Activated gamma-delta T cell (primary cell): ENCODE results near the gene TALDO1.
"Not testable (repeated sequence)": the region's sequence is repeated elsewhere in the genome, so short reads cannot be mapped to it uniquely, and the experiment has no call there.

Experiments used
- DNase-seq: peaks from one replicate; lab custom pipeline; 2025; lab: John Stamatoyannopoulos, UW

Gene TALDO1

GRCh38 chr11:737366-737765 lies 9.9 kb upstream of the TALDO1 start:
- DNase-seq, result no peak

- not testable (repeated sequence) for DNase-seq
Measured at GRCh38 chr11:737899-738298, 9.4 kb upstream of the TALDO1 start.

- no peak for DNase-seq
Measured at GRCh38 chr11:742156-742546, 5.1 kb upstream of the TALDO1 start.

- DNase-seq, result no peak
Measured at GRCh38 chr11:742571-743201, 4.6 kb upstream of the TALDO1 start.

GRCh38 chr11:745428-745827 lies 1.8 kb upstream of the TALDO1 start:
- no peak for DNase-seq

GRCh38 chr11:746289-747157 lies 741 bp upstream of the TALDO1 start:
- DNase-seq, result no peak

- DNase-seq, result no peak
Measured at GRCh38 chr11:748007-748359, 719 bp downstream of the TALDO1 start.

GRCh38 chr11:749731-750130 lies 2.5 kb downstream of the TALDO1 start:
- DNase-seq, result no peak

- DNase-seq, result no peak
Measured at GRCh38 chr11:760236-760635, 13.0 kb downstream of the TALDO1 start.

- DNase-seq, result no peak
Measured at GRCh38 chr11:761526-762108, 14.4 kb downstream of the TALDO1 start.

GRCh38 chr11:762421-763072 lies 15.3 kb downstream of the TALDO1 start:
- DNase-seq, result no peak

- no peak for DNase-seq
Measured at GRCh38 chr11:763073-763463, 15.8 kb downstream of the TALDO1 start.

- DNase-seq, result no peak
Measured at GRCh38 chr11:763549-764321, 16.5 kb downstream of the TALDO1 start.

GRCh38 chr11:764322-765024 lies 17.2 kb downstream of the TALDO1 start:
- DNase-seq, result no peak

GRCh38 chr11:765025-765801 lies 17.9 kb downstream of the TALDO1 start:
- no peak for DNase-seq

- no peak for DNase-seq
Measured at GRCh38 chr11:765802-766091, 18.5 kb downstream of the TALDO1 start.

GRCh38 chr11:766106-766935 lies 19.1 kb downstream of the TALDO1 start:
- DNase-seq, result no peak

GRCh38 chr11:766936-767210 lies 19.6 kb downstream of the TALDO1 start:
- no peak for DNase-seq

- DNase-seq, result no peak
Measured at GRCh38 chr11:767238-767637, 20.0 kb downstream of the TALDO1 start.
